Smooth muscle cell of the brain vasculature (primary cell): ENCODE results near the gene TBX3.

Experiments
- DNase-seq: peaks from one replicate; pipeline ENCODE4 v3.0.0-alpha.2; 2012; ENCODE audit warnings: low read depth, low spot score

The TBX3 gene

GRCh38 chr12:114696443-114697242 lies 12.7 kb upstream of the TBX3 start:
- DNase-seq = no peak

DNA sequence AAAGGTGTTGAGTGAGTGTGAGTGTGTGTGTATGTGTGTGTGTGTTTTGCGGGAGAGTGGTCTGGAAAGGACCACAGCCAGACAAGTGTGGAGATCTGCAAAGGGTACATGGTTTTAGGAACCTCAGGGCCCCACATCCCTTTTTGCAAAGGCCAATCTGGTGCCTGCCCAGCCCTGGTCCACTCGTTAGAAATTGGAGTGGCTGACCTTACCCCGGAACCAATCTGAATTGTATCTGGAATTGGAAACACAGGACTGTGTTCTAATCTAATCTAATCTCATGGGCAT lies 11.3 kb upstream of the TBX3 start:
- DNase-seq = no peak

DNA sequence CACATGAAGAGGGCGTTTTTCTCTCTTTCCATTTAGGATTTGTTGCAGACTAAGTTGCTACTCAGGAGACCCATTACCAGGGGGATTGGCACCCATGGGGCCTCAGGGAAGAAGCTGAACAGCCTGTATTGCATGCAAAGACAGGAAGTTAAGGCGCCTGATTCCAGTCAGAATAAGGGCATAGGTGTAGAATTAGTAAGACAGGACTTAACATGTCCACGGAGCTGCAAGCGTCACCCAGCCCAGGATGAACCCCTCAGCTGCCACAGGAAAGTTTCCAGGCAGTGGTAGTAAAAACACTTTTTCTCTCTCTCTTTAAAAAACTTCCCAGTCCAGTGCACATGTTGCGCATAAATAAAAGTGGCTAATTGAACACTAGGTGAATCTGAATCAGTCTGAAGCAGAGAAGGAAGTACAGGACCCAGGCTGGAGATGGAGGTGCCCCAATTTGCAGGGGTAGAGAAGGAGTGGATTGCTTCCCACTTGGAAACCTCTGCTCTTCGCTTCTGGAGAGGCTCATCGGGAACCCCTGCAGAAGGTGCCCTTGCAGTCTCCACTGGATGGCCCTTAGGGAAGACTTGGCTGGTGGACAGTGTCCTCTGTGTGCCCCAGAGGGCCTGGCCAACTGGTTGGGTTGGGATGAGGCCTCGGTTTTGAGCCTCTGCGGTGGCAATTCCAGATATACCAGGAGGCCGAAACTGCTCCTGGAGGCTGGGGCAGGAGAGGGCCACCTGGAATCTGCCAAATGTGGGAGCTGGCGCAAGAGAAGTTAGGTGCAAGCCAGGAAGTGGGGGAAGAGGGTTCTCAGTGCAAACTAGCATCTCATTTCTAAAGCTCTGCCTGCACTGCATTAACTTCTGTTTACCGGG lies 10.7 kb upstream of the TBX3 start:
- no peak for DNase-seq

- DNase-seq = no peak
Measured at GRCh38 chr12:114693532-114693931, 9.6 kb upstream of the TBX3 start.

DNA sequence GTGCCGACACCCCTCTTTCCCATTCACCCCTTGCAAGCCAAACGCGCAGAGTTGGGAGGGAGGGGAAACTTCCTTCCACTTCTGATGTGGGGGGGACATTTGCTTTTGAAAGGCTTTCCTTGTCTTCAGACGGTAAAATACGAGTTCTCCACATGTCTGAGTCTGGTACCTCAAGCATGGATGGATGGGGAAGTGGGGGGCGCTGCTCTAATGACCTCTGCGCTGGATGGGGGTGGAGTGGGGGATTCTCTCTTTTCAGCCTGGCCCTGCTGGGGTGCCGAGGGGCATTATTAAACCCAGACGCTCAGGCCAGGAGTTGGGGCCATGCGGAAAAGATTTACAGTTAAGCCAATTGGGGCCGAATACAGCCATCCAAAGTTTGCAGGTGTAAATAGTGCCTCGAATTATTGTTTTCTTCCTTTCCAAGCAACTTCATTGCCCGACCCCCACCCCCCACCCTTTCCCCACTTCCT lies 9.1 kb upstream of the TBX3 start:
- no peak for DNase-seq

DNA sequence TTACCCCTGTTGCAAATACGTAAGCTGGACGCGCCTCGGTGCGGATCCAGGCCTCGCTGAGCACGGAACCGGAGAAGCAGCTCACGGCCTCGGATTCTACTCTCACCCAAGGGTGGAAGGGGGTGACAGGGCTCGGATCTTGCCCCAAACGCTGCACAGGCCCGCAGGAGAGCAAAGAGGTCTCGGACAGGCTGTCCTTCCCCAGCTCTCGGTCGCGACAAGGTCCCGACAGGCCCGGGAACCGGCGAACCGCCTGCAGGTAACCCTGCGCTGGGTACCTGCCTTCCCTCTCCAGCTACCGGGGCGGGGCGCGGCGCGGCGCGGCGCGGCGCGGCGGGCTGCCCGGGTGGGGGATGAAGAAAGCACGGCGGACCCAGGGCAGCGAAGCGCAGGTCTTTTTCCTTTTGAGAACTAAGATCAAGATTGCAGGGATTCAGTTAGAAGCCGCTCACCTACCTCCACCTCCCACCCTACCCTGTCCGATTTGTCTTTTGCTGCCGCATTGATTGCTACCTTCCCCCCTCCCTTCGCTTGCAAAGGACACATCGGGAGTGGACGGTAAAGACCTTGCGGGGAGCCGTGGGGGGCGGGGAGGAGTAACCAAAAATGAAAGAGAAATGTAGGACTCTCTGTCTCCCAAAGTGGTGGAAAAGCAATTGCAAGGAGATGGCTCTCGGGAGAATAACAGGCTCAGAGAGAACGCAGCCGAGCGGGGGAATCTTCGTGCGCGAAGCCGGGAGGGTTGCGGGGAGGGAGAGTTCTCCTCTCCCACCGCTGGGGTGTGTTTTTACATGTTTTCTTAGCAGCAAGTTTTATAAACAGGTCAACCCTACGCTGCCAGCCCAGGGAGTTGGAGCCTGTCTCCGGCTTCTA lies 8.4 kb upstream of the TBX3 start:
- no peak for DNase-seq

- no peak for DNase-seq
Measured at GRCh38 chr12:114691763-114692185, 7.8 kb upstream of the TBX3 start.

- no peak for DNase-seq
Measured at GRCh38 chr12:114691196-114691595, 7.2 kb upstream of the TBX3 start.

- no peak for DNase-seq
Measured at GRCh38 chr12:114690267-114691135, 6.5 kb upstream of the TBX3 start.

GRCh38 chr12:114689075-114689994 lies 5.4 kb upstream of the TBX3 start:
- no peak for DNase-seq

- DNase-seq = no peak
Measured at GRCh38 chr12:114688256-114688845, 4.4 kb upstream of the TBX3 start.

- DNase-seq = no peak
Measured at GRCh38 chr12:114687802-114688201, 3.8 kb upstream of the TBX3 start.

DNA sequence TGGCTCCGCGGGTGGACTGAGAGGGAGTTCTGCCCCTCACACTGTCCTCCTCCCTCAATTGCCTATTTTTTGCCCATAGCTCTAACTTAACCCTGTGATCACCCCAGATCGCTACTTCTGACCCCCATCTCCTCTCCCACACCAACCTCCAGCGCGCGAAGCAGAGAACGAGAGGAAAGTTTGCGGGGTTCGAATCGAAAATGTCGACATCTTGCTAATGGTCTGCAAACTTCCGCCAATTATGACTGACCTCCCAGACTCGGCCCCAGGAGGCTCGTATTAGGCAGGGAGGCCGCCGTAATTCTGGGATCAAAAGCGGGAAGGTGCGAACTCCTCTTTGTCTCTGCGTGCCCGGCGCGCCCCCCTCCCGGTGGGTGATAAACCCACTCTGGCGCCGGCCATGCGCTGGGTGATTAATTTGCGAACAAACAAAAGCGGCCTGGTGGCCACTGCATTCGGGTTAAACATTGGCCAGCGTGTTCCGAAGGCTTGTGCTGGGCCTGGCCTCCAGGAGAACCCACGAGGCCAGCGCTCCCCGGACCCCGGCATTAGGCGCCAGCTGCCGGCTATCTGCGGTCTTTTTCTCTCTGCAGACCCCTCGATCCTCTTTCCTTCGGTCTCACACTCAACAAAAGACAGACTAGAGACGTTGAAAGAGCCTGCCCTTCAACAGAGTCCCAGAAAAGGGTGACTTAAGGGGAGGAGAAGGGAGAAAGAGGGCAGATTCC lies 3.0 kb upstream of the TBX3 start:
- DNase-seq = no peak

DNA sequence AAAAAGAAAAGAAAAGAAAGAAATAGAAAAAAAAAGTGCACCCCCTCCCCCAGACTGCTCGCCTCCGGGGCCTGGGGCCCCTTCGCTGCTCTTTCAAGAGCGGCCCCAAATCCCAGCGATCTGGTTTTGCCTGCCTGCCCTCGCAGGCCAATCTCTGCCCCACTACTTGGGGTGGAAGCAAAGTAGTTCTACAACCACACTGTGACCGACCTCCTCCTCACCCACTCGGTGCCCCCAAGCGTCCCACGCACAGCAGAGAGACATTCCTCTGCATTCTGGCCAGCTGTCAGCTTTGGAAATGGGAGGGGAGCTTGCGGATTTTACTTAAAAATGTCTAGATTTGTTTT lies 2.4 kb upstream of the TBX3 start:
- DNase-seq = no peak

GRCh38 chr12:114685869-114686268 lies 1.9 kb upstream of the TBX3 start:
- no peak for DNase-seq

DNA sequence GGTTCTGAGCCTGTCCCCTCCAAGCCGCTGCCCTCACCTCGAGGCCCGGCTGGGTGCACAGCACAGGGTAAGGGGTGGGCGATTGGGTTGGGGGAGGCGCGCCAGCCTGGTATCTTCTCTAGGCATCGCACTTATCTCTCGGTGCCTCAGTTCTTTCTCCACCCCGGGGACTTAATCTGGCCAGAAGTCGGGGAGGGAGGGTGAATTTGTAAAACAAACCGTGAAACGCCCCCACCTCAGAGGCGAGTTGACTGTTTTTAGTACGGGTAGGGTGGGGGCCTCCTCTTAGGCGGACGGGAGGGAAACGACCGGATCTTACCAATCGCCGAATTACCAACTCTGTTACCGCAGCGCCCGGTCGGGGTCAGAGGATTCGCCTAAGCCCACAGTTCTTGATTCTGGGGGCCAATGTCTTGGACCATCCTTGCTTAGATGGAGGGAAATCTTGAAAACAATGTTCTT lies 1.4 kb upstream of the TBX3 start:
- DNase-seq = no peak

DNA sequence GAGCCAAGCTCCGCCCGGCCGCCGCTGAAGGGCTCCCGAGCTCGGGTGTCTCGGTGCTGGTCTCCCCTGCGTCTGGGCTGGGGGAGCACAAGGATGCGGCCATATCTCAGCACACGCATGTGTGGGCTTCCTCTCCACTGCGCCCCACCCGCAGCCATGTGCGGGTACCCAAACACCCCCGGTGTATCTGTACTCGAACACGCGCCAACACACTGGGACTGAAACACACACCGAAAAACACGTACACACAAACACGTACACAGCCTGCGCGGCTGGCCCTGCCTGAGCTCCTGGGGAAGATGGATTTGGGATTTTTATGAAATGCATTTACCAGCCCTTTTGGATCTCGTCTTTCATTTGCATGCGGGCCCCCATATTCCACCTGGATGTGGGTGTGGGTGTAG lies 897 bp upstream of the TBX3 start:
- DNase-seq = no peak

DNA sequence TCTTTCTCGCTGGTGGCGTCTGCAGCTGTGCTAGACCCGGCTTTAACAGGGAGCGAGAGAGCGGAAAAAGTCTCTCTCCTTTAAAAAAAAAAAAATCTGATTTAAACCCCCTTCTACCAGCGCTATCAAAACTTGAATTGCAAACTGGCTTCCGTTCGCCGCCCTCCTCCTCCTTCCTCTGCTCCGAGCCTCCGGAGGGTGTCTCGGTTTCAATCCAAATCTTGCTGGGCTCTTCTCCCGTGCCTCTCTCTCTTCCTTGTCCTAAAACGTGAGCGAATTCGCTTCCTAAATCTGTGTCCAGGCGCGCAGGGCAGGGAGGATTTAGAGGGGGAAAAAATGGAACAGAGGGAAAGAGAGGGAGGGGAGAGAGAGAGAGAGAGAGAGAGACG lies 272 bp downstream of the TBX3 start:
- no peak for DNase-seq
